Effector memory CD8-positive, alpha-beta T cell (primary cell): Measurements from ENCODE around the gene TCF25.
A peak's percentile ranks its signal among the peaks of the same experiment; 100 is the strongest.

Experiments used
- ATAC-seq: fragments of 150-1000 bp; cut with Tn5 transposase; replicated peaks from 2 replicates; pipeline ENCODE4 v1.10.0; 2021; ENCODE audit warnings: mild to moderate bottlenecking, moderate library complexity
- DNase-seq, 3 experiments: peaks; one replicate each; pipeline ENCODE4 v3.0.0; 2021
- H3K27ac Mint-ChIP-seq, 2 donors: one replicate each; pipeline ENCODE4 v1.8.0; 2022; ENCODE audit warnings: mild to moderate bottlenecking in 2 of 2, mixed read lengths in 2 of 2, moderate library complexity in 2 of 2
- H3K27me3 Mint-ChIP-seq, 2 donors: one replicate each; pipeline ENCODE4 v1.8.0; 2022; ENCODE audit warnings: mixed read lengths in 2 of 2
- H3K36me3 Mint-ChIP-seq: one replicate; pipeline ENCODE4 v1.8.0; 2022; ENCODE audit warnings: mild to moderate bottlenecking, moderate library complexity, mixed read lengths; ENCODE audit not compliant: insufficient read depth
- H3K4me1 Mint-ChIP-seq, 2 donors: one replicate each; pipeline ENCODE4 v1.8.0; 2022; ENCODE audit warnings: low read depth in 2 of 2, mixed read lengths in 2 of 2
- H3K4me3 Mint-ChIP-seq, 2 donors: one replicate each; pipeline ENCODE4 v1.8.0; 2022; ENCODE audit warnings: mild to moderate bottlenecking in 2 of 2, mixed read lengths in 2 of 2, moderate library complexity in 2 of 2
- H3K9me3 Mint-ChIP-seq, 2 donors: one replicate each; pipeline ENCODE4 v1.8.0; 2022; ENCODE audit warnings: mixed read lengths in 2 of 2

The TCF25 gene

GRCh38 chr16:89949756-89950155 lies 76.4 kb downstream of the TCF25 start:
- peak overlapping the region; percentile 84 to 85 for H3K4me3 Mint-ChIP-seq
- peaks cover 8% of the 10 kb centered on the region for H3K36me3 Mint-ChIP-seq
- peaks cover 13 to 28% of the 10 kb centered on the region in 2 donors for H3K27me3 Mint-ChIP-seq
- H3K9me3 Mint-ChIP-seq: no peaks in the 10 kb centered on the region
- peaks cover 6 to 18% of the 10 kb centered on the region in 2 donors for H3K4me1 Mint-ChIP-seq
- no peak for ATAC-seq
- peak overlapping the region; percentile 67 to 79 for H3K27ac Mint-ChIP-seq
- no peak for DNase-seq

- peaks cover 6 to 17% of the 10 kb centered on the region in 2 donors for H3K4me1 Mint-ChIP-seq
- peaks cover 8 to 14% of the 10 kb centered on the region in 2 donors for H3K27me3 Mint-ChIP-seq
- ATAC-seq (no peak), DNase-seq (no peak)
- peak overlapping the region in 1 of 2 donors; percentile 69 for H3K27ac Mint-ChIP-seq
- H3K4me3 Mint-ChIP-seq: no peak overlapping the region
- H3K36me3 Mint-ChIP-seq: peaks cover 8% of the 10 kb centered on the region
- no peaks in the 10 kb centered on the region for H3K9me3 Mint-ChIP-seq
Observed at GRCh38 chr16:89951509-89951908, 78.1 kb downstream of the TCF25 start.

- ATAC-seq (no peak), DNase-seq (no peak)
- Mint-ChIP-seq H3K36me3 (peaks cover 8% of the 10 kb centered on the region), H3K27me3 (peaks cover 8 to 9% of the 10 kb centered on the region in 2 donors), H3K27ac (no peak overlapping the region), H3K9me3 (no peaks in the 10 kb centered on the region), H3K4me1 (peaks cover 6 to 17% of the 10 kb centered on the region in 2 donors), H3K4me3 (no peak overlapping the region)
Observed at GRCh38 chr16:89952049-89952448, 78.7 kb downstream of the TCF25 start.

GRCh38 chr16:89952551-89952950 lies 79.2 kb downstream of the TCF25 start:
- Mint-ChIP-seq H3K36me3 (peaks cover 8% of the 10 kb centered on the region), H3K4me1 (peaks cover 5 to 15% of the 10 kb centered on the region in 2 donors), H3K4me3 (no peak overlapping the region), H3K27ac (no peak overlapping the region), H3K27me3 (peaks cover 3 to 4% of the 10 kb centered on the region in 2 donors), H3K9me3 (no peaks in the 10 kb centered on the region)
- no peak for ATAC-seq
- no peak for DNase-seq

GRCh38 chr16:89953671-89954406 lies 80.4 kb downstream of the TCF25 start:
- Mint-ChIP-seq H3K9me3 (no peaks in the 10 kb centered on the region), H3K4me3 (no peak overlapping the region), H3K36me3 (peaks cover 8% of the 10 kb centered on the region), H3K4me1 (peaks cover 0 to 10% of the 10 kb centered on the region in 2 donors), H3K27ac (peak overlapping the region in 1 of 2 donors; percentile 68), H3K27me3 (no peaks in the 10 kb centered on the region)
- DNase-seq (no peak), ATAC-seq (no peak)

- no peaks in the 10 kb centered on the region for H3K9me3 Mint-ChIP-seq
- DNase-seq (no peak), ATAC-seq (no peak)
- H3K4me3 Mint-ChIP-seq: no peak overlapping the region
- peaks cover 0 to 10% of the 10 kb centered on the region in 2 donors for H3K4me1 Mint-ChIP-seq
- H3K36me3 Mint-ChIP-seq: peaks cover 10% of the 10 kb centered on the region
- no peaks in the 10 kb centered on the region for H3K27me3 Mint-ChIP-seq
- H3K27ac Mint-ChIP-seq: no peak overlapping the region
Observed at GRCh38 chr16:89954462-89954861, 81.1 kb downstream of the TCF25 start.

GRCh38 chr16:89955001-89955685 lies 81.8 kb downstream of the TCF25 start:
- no peaks in the 10 kb centered on the region for H3K27me3 Mint-ChIP-seq
- DNase-seq: no peak
- peaks cover 11% of the 10 kb centered on the region for H3K36me3 Mint-ChIP-seq
- H3K4me3 Mint-ChIP-seq: no peak overlapping the region
- ATAC-seq: no peak
- no peaks in the 10 kb centered on the region for H3K9me3 Mint-ChIP-seq
- H3K27ac Mint-ChIP-seq: no peak overlapping the region
- peaks cover 0 to 8% of the 10 kb centered on the region in 2 donors for H3K4me1 Mint-ChIP-seq

GRCh38 chr16:89956505-89957215 lies 83.3 kb downstream of the TCF25 start:
- no peaks in the 10 kb centered on the region for H3K27me3 Mint-ChIP-seq
- no peak overlapping the region for H3K27ac Mint-ChIP-seq
- peaks cover 11% of the 10 kb centered on the region for H3K36me3 Mint-ChIP-seq
- ATAC-seq: no peak
- DNase-seq: no peak
- H3K4me1 Mint-ChIP-seq: peaks cover 0 to 5% of the 10 kb centered on the region in 2 donors
- no peak overlapping the region for H3K4me3 Mint-ChIP-seq
- no peaks in the 10 kb centered on the region for H3K9me3 Mint-ChIP-seq

- H3K4me3 Mint-ChIP-seq: no peak overlapping the region
- peak overlapping the region in 1 of 2 donors; percentile 38 for H3K27ac Mint-ChIP-seq
- ATAC-seq (no peak), DNase-seq (no peak)
- peaks cover 11% of the 10 kb centered on the region for H3K36me3 Mint-ChIP-seq
- no peaks in the 10 kb centered on the region for H3K27me3 Mint-ChIP-seq
- no peaks in the 10 kb centered on the region for H3K9me3 Mint-ChIP-seq
- peaks cover 0 to 5% of the 10 kb centered on the region in 2 donors for H3K4me1 Mint-ChIP-seq
Observed at GRCh38 chr16:89957216-89957785, 83.9 kb downstream of the TCF25 start.

GRCh38 chr16:89958068-89958467 lies 84.7 kb downstream of the TCF25 start:
- Mint-ChIP-seq H3K27ac (no peak overlapping the region), H3K4me3 (no peak overlapping the region), H3K4me1 (peaks cover 0 to 5% of the 10 kb centered on the region in 2 donors), H3K36me3 (peaks cover 11% of the 10 kb centered on the region), H3K9me3 (no peaks in the 10 kb centered on the region), H3K27me3 (no peaks in the 10 kb centered on the region)
- DNase-seq: no peak
- ATAC-seq: peak; percentile 36

- Mint-ChIP-seq H3K4me1 (peaks cover 0 to 5% of the 10 kb centered on the region in 2 donors), H3K36me3 (peaks cover 11% of the 10 kb centered on the region), H3K4me3 (no peak overlapping the region), H3K27ac (no peak overlapping the region), H3K27me3 (no peaks in the 10 kb centered on the region), H3K9me3 (no peaks in the 10 kb centered on the region)
- no peak for ATAC-seq
- DNase-seq: no peak
Observed at GRCh38 chr16:89958596-89958995, 85.2 kb downstream of the TCF25 start.

- DNase-seq (no peak), ATAC-seq (no peak)
- H3K4me1 Mint-ChIP-seq: peaks cover 0 to 5% of the 10 kb centered on the region in 2 donors
- H3K27me3 Mint-ChIP-seq: no peaks in the 10 kb centered on the region
- H3K9me3 Mint-ChIP-seq: no peaks in the 10 kb centered on the region
- H3K4me3 Mint-ChIP-seq: no peak overlapping the region
- H3K36me3 Mint-ChIP-seq: peaks cover 9% of the 10 kb centered on the region
- H3K27ac Mint-ChIP-seq: no peak overlapping the region
Observed at GRCh38 chr16:89960966-89961365, 87.6 kb downstream of the TCF25 start.
